ENCODE data around the gene TMPRSS11E.

The TMPRSS11E gene

GRCh38 chr4:68445111-68445510 is 2.2 kb upstream of the TMPRSS11E start:
- H3K27me3 ChIP-seq (ENCODE audit: insufficient read depth, poor library complexity, severe bottlenecking) = peaks cover 2% of the 10 kb centered on the region
- no peak for DNase-seq (ENCODE audit: low read depth in 1 of 2, low spot score in 1 of 2)
- H3K4me3 ChIP-seq (replicated peaks; ENCODE audit: insufficient read depth, low read length) = no peak overlapping the region
- no peak overlapping the region for H3K27ac ChIP-seq (replicated peaks)
- TF ChIP-seq, protein P1, sequence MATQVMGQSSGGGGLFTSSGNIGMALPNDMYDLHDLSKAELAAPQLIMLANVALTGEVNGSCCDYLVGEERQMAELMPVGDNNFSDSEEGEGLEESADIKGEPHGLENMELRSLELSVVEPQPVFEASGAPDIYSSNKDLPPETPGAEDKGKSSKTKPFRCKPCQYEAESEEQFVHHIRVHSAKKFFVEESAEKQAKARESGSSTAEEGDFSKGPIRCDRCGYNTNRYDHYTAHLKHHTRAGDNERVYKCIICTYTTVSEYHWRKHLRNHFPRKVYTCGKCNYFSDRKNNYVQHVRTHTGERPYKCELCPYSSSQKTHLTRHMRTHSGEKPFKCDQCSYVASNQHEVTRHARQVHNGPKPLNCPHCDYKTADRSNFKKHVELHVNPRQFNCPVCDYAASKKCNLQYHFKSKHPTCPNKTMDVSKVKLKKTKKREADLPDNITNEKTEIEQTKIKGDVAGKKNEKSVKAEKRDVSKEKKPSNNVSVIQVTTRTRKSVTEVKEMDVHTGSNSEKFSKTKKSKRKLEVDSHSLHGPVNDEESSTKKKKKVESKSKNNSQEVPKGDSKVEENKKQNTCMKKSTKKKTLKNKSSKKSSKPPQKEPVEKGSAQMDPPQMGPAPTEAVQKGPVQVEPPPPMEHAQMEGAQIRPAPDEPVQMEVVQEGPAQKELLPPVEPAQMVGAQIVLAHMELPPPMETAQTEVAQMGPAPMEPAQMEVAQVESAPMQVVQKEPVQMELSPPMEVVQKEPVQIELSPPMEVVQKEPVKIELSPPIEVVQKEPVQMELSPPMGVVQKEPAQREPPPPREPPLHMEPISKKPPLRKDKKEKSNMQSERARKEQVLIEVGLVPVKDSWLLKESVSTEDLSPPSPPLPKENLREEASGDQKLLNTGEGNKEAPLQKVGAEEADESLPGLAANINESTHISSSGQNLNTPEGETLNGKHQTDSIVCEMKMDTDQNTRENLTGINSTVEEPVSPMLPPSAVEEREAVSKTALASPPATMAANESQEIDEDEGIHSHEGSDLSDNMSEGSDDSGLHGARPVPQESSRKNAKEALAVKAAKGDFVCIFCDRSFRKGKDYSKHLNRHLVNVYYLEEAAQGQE (IDR thresholded peaks at IDR 0.05; ENCODE audit: insufficient replicate concordance, low read depth) = no peak
- TF ChIP-seq GABPA (IDR thresholded peaks at IDR 0.05; ENCODE audit: low read depth) = no peak
- no peak for TF ChIP-seq POLR2AphosphoS5 (IDR thresholded peaks at IDR 0.05; ENCODE audit: low read depth)
- TF ChIP-seq CTCF (IDR thresholded peaks at IDR 0.05; ENCODE audit: insufficient read depth, low read length) = no peak
- TF ChIP-seq SPI1 (IDR thresholded peaks at IDR 0.05; ENCODE audit: borderline replicate concordance, low read depth) = no peak

DNA sequence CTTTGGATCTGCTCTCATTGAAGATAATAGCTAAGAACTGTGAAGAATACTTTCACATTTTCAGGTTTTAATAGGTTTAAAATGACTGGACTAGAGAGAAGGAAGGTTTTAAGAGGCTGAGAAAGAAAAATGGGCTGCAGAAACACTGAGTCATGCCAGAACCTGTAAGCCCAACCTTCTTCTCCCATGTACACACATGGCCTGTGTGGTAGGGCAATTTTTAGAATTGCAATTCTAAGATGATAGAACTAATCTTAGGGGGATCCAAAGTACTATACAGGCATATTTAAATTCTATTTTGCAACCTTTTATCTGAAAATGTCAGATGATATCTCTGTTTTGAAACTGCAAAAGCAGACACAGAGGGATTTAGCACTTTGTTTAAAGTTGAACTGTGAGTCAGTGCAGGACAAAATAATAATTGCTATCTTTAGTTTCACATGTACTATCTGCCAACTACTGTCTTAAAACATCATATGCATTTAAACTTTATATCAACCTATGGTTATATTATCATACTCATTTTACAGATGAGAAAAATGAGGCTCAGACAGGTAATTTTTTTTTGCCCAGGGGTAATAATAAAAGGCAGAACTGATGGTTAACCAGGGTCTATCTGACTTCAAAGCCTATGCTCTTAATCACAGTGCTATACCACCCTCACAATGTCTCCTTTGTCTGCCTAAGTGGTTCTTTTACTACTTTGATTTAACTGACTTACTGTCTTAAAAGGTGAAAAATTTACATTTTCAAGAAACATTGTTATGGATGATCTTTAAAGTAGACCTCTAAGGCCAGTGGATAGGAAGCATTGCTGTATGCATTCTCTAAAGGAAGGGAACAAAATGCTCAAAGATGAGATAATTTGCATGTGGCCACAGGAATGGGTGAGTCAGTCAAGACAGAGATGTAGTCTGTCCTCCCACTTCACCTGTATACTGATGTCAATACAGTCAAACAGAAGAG is 4.3 kb downstream of the TMPRSS11E start:
- DNase-seq (ENCODE audit: low read depth in 1 of 2, low spot score in 1 of 2) = no peak
- no peaks in the 10 kb centered on the region for H3K27me3 ChIP-seq (ENCODE audit: insufficient read depth, poor library complexity, severe bottlenecking)
- no peak overlapping the region for H3K4me3 ChIP-seq (replicated peaks; ENCODE audit: insufficient read depth, low read length)
- no peak overlapping the region for H3K27ac ChIP-seq (replicated peaks)
- no peak for TF ChIP-seq SPI1 (IDR thresholded peaks at IDR 0.05; ENCODE audit: borderline replicate concordance, low read depth)
- no peak for TF ChIP-seq POLR2AphosphoS5 (IDR thresholded peaks at IDR 0.05; ENCODE audit: low read depth)
- TF ChIP-seq CTCF (IDR thresholded peaks at IDR 0.05; ENCODE audit: insufficient read depth, low read length) = no peak
- TF ChIP-seq GABPA (IDR thresholded peaks at IDR 0.05; ENCODE audit: low read depth) = no peak
- TF ChIP-seq, protein P1 (IDR thresholded peaks at IDR 0.05; ENCODE audit: insufficient replicate concordance, low read depth) = no peak

GRCh38 chr4:68460085-68460484 is 12.8 kb downstream of the TMPRSS11E start:
- TF ChIP-seq, protein P1 (IDR thresholded peaks at IDR 0.05; ENCODE audit: insufficient replicate concordance, low read depth) = no peak
- TF ChIP-seq POLR2AphosphoS5 (IDR thresholded peaks at IDR 0.05; ENCODE audit: low read depth) (no peak), GABPA (IDR thresholded peaks at IDR 0.05; ENCODE audit: low read depth) (no peak), CTCF (IDR thresholded peaks at IDR 0.05; ENCODE audit: insufficient read depth, low read length) (no peak), SPI1 (IDR thresholded peaks at IDR 0.05; ENCODE audit: borderline replicate concordance, low read depth) (no peak)
- no peaks in the 10 kb centered on the region for H3K27me3 ChIP-seq (ENCODE audit: insufficient read depth, poor library complexity, severe bottlenecking)
- no peak overlapping the region for H3K4me3 ChIP-seq (replicated peaks; ENCODE audit: insufficient read depth, low read length)
- H3K27ac ChIP-seq (replicated peaks) = no peak overlapping the region
- no peak for DNase-seq (ENCODE audit: low read depth in 1 of 2, low spot score in 1 of 2)
